ENCODE results near the gene MRPL12.

DNA sequence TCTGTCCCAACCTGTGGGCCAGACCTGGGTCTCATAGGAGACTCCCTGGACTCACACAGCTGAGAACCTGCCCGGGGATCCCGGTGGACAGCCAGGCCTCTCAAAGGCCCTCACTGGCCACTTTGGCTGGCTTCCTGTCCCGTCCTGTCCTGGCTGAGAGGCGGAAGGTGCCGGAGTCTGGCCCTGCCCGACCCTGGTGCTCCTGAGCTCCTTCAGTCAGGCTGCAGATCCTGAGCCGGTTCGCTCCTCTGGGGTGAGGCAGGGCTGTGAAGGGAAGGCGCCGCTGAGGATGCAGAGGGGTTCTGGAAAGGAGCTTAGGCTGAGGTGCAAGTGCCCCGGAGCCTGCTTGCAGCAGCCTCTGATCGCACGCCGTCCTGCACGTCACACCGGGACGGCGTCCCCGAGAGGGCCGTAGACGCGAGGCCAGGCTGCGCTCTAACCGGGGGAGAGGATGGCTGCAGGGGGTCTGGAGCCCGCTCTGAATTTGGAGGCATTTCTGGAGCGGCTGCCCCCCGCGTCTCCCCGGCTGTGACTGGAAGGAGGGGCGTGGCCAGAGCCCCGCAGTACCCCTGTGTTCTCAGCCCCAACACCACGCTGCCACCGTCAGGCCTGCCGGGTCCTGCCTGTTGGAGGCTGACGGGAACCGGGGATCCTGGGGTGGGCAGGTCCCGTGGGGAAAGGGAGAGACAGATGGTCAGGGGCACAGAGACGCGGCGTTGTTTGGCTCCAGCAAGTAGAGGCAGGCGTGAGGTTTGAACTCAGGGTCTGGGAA lies 15.2 kb upstream of the MRPL12 start:
- TF ChIP-seq CTCF (conservative IDR thresholded peaks at IDR 0.05) = no peak
- no peak for TF ChIP-seq ZFX (IDR thresholded peaks at IDR 0.05)

Data from C4-2B (cell line).